ENCODE measurements around the gene ST3GAL5.

The ST3GAL5 gene

DNA sequence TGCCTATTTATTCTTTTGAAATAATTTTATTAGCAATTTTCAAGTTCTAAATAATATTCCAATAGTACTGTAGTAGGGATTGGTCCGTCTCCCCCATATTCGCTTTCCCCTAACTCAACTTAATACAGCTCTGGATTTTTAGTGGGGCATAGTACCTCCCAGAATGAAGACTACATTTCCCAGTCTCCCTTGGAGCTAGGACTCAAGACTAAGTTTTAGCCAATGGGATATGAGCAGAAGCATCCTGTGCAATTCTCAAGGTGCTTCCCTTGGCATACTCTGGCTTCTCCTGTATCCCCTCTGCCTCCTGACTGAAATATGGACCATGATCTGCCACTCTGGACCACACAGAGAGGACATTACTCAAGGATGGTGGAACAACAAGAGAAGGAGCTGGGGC is 24.1 kb downstream of the ST3GAL5 start:
- DNase-seq, result peak; percentile 49

DNA sequence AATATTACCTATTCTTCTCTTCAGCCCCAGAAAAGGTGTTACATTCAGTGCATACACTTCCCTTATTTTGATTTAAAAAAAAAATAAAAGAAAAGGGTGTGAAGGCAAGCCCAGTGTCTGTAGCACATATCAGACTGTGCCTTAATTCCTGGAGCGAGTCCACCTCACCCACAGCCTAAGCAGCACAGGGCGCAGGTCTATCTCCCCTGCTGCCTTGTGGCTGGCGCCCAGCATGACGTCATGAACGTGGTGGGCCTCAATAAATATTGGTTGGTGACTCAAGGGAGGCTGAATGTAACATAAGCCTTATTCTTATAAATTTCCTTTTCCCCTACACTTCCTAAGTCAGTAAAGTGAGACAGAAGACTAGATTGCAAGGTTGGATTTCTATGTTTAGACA is 26.4 kb downstream of the ST3GAL5 start:
- DNase-seq, result peak; percentile 61

DNA sequence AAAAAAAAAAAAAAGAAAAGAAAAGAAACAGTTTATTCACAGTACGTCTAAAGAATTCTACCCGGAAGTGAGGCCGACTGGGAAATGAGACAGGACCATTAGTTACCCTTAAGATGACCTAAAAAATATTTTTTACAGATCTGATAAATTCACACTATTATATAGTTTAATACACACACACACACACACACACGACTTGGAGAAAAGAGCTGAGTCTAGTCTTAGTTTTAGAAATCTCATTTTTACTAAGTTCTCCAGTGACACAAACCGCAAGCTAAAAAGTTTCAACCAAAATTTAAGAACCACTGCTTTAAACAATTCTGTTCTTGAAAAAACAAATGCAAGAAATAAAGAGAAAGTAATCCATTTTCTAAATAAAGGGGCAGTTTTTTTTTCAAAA is 27.1 kb downstream of the ST3GAL5 start:
- no peak for DNase-seq

DNA sequence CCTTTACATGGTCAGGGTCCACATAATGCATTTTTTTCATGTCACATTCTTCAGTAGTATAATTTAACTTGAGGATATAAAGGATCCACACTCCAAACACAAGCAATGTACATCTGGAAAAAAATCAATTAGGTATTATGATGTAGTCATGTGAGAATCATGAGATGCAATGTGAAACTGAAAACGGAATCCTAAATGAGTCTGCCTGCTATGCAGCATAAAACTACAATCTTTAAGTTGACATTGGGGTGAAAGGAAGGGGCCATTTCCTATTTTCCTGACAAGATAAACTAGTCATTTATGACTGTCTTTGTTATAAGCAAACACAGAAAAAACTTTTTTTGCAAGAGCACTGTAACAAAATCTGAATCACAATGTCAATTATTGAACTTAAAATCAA is 27.6 kb downstream of the ST3GAL5 start:
- DNase-seq, result no peak

DNA sequence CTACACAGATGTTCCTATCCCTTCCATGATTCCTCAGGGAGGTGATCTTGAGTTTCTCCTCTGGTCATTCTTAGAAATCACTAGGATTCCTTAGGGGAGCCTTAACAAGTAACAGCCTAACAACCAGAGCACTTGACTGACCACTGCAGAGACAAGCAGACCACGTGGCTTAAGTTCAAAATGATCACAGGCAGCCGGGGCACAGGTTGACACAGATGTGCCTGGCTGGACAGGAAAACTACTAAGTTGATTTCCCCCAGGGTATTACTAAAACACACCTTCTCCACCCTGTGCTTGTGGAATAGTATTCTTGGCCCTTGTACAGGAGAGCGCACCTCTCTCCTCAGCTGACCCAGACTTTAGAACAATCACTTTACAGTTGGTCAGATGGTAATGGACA is 29.9 kb downstream of the ST3GAL5 start:
- DNase-seq, result no peak

DNA sequence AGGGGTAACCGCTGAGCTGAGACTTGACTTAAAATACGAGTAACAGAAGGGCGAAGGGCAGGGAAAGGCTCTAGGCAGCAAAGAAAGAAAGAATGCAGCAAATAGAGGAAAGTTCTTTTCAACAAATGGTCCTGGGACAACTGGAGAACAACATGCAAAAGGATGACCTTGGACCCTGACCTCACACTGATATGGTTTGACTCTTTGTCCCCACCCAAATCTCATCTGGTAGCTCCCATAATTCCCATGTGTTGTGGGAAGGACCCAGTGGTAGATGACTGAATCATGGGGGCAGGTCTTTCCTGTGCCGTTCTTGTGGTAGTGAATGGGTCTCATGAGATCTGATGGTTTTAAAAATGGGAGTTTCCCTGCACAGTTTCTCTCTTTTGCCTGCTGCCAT is 33.9 kb downstream of the ST3GAL5 start:
- peak; percentile 52 for DNase-seq

DNA sequence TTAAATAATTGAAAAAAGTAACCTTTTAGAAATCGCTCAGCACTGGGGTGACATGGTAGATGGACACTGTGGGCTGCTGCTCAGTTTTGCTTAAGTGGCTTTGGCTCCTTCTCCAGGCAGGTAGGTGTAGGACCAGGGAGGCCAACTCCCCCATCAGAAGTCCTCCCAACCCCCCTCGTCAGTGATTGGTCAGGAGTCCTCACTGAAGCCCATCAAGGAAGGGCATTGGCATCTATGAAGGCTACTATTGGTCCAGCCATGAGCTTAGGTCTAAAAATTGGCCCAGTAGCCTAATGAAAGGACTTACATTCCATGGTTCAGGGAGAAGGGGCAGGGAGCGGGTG is 34.7 kb downstream of the ST3GAL5 start:
- peak; percentile 72 for DNase-seq

DNA sequence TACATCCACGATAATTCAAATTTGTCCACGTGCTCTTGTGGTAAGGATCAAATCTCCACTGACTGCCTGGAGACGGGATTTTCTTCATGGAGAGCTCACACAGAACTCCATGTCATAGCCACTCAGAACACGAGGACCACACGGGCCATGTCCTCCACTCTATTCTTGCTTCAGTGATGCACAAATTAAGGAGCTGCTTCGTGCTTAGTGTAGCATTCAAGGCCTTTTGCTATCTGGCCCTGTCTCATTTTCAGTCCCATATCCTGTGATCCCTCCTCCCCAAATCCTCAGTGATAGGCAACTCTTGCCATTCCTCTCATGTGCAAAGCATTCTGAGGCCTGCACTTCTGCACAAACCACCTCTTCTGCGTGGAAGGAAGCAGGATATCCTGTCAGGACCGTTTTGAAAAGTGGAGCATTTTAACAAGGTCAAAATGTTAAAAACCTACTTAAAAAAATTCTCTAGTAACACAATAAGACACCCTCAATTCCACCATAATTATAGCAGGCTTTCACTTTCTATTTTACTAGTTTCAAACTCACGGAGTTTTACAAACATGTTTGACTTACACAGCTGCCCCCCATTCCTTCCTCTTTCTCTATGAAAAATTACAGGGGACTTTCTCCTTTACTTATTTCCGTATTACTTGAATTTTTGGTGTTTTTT is 35.2 kb downstream of the ST3GAL5 start:
- peak; percentile 70 for DNase-seq

DNA sequence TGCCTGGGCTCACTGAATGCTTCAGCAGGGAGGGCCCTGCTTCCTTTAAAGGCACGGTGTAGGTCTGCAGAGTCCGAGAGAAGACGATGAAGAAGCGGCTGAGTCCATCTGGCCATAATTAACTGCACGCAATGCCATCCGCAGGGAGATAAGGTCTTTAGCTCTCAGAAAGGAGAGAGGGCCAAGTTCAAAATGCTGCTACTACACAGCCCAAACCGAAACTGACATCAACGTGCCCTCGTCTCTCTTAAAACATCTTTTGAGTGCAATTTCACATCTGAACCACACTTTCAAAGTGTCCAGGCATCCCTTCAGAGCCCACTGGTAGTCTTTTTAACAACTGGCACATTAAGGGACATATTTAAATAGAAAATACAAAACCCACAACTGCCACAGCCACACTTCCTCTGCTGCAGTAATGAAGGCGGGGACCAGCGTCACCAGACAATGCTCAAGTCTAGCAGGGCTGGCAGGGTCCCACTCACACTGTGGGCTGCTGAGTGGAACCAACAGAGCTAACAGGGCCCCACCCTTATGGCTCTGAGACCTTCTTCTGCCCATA is 35.8 kb downstream of the ST3GAL5 start:
- DNase-seq, result peak; percentile 81

DNA sequence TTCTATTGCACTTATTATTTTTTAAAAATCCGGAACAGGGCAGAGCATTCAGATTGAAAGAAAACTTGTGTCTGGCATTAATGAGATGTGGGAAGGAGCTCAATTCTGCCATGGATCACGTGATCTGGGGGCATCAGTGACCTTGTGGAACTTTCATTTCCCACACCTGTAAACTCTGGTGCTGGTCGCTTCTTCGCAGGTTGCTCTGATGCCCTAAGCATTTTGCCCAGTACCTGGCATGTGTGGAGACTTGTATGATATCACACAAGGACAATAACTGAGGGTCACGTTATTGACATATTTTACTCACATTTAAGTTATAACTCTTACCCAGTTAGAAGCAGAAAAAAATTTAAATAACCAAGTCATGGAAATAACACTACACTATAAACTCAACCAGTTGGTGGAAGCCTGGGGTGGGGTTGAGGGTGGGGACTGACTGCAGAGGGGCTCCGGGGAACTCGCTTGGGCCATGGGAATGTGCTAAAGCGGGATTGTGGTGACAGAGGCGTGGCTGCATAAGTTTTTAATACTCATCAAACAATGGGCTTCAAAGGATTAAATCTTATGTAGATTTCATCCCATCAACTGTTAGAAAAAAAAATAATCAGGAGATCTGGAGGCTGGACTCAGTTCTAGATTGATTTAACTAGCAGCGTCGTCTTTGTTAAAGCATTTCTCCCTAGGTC is 36.5 kb downstream of the ST3GAL5 start:
- DNase-seq, result peak; percentile 57

DNA sequence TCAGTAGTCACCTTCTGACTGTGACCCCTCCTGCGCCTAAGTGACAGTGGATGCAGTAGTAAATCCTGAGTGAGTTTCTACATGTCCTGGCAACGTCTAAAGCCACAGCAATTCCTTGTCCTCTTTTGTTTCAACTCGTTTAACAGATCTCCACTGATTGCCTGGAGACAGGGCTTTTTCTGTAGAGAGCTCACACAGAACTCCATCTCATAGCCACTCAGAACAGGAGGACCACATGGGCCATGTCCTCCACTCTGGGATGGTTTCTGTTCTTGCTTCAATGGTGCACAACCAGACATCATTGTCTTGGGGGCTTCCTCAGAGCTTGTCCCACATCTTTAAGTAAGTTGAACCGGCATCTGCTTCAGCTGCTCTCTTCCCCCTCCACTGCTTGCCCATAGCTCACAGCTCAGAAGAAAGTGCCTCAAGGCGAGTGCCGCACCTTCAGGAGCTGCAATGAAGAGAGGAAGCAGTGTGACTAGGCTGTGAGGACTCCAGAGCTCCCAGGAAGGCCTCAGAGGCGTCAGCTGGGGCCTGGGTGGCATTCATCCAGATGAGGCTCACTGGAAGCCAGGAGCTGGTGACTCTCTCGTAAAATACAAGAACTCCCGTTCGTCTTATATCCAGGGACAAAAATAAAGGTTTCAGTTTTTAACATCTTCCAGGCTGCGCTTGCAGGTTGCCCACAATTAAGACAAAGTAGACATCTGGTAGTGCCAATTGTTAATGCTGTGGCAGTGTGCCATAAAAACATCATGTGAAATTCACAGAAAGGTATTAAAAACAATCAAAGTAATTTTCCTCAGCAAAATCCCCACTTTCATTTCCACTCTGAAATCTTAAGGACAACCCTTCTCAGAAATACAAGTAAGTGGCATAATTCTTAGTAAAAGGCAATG is 37.3 kb downstream of the ST3GAL5 start:
- DNase-seq, result peak; percentile 75

DNA sequence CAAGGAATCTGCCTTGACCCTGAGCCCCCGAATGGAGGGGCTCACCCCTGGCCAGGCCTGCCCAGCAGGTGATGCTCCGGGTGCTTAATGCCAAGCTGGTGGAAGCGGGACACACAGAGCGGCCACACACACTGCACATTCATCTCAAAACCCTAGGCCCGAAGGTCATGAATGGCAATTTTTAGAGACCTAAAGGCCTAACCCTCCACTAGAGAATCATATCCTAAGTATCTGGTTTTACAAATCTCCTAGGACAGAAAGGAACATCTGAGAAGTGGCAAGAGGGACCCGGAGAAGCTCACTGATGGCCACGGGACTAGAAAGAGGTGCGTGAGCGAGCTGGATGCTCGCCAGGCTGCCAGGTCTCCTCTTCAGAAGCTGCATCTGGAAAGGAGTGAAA is 38.3 kb downstream of the ST3GAL5 start:
- peak; percentile 45 for DNase-seq

DNA sequence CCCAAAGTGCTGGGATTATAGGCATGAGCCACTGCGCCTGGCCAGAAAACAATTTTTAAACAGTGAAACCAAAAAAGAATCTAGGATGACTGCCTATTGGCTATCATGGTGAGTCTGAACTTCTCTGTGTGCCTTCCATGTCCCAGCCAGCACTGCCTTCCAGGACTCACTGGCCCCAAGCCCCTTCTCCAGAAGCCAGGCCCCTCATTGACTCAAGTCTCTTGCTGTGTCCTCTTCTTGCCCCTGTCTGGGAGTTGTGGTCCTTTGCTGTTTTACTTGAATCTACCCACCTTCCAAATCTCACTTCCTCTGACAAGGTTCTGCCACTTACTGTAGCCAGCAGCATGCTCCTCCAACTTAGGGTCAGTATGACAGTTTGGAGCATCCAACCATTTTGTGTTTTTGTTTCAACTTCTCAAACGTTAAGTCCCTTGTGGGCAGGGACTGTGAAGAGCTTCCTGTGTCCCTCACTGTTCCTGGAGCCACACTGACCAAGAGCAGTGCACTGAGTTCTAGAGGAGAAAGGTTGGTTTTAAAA is 41.7 kb downstream of the ST3GAL5 start:
- DNase-seq, result peak; percentile 51

DNA sequence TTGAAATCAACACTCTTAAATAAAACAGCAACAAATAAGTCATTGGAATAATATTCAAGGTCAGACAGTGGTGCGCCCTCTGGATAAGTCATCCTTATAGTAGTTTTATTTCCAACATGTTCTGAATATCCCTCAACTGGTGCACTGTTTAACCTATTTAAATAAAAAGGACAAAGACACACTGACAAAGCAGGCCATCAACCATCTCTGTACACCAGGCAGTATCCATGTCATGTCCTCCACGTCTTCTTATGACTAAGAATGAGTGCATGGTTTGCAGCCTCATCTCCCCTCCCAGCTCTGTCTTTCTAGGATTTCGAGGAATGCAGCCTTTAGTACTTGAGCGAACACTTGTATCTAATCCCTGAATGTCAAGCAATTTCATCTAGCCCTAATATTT is 42.4 kb downstream of the ST3GAL5 start:
- no peak for DNase-seq

DNA sequence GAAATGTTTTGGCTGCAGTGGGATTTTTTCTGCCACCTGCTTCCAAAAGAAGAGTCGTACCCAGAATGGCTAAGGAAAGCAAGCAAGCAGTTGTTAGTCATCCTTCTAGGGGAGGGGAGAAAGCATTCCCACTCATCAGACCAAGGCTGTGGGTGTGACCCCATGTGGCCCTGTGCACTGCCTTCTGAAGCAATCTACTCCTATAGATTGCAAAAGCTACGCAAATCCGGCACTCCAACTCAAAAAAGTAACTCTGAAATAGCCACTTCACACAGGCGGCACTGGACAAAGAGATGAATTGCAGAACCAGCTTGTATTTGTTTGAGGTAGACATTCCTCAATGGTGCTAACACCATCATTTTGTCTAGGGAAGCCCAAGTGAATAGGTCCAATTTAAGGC is 44.3 kb downstream of the ST3GAL5 start:
- DNase-seq, result peak; percentile 37

DNA sequence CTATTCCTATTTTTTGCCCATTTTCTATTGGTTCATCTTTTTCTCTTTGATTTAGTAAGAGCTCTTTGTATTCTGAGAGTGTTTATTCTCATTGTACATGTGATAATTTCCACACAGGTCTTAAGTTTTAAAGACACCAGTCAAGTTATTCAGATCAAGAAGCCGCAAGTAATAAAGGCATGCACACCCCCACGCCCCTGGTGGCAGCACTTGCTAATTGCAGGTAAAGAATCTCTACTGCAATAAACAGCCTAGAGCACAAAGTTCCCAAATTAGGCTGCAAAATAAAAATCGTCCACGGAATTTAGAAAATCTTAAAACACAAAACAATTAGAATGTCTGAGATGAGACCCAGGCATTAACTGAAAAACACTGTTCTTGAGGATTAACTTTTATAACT is 45.2 kb downstream of the ST3GAL5 start:
- DNase-seq, result peak; percentile 72

DNA sequence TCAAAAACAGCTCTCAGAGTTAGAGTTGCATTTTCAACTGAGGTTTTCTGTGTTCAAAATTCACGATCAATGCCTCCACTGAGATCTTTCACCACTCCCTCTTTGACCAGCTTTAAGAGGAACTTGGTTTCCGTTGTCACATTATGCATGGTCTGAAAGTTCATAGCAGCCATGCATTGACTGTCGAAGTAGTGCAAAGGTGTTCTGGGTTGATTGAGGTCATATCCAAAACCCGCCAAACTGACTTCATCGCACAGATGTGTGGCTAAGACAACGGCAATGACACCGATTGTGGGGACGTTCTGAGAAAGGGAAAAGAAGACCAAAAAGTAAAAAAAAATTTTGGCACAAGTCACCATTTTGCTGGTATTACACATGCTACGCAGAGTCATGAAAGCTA is 48.7 kb downstream of the ST3GAL5 start:
- peak; percentile 54 for DNase-seq

DNA sequence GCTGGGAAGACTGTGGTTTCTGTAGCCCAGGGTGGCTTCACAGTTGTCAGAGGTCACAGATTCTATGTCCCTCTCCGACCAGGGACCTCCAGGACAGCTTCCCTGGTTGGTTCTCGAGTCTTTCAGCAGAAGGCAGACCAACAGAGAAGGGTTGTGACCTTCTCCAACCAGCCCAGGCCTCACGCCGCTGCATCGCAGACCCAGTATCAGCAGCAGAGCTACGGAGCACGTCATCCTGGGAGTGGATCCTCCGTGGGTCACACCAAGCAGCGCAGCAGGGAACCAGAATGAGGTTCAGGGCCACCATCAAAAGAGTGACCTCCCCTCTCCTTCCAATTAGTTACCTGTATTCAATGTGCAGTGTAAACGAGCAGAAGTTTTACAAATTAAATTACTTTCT is 49.3 kb downstream of the ST3GAL5 start:
- DNase-seq, result peak; percentile 53

DNA sequence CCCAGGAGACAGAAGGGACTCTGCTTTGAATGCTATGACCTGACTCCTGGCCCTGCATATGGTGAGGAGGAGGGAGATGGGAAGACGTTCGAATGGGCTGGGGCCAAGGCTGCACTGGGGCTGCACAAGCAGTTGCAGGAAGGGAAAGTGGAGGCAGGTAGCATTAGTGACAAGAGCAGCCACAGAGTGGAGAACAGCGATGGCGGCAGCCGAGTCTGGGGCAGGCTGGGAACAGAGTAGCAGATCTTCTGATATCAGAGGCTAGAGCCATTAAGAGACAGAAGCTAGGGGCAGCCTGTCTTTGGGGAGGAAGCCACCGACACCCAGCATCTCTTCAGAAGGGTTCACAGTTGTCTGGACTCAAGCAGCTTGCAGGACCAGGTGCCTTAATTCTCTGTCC is 50.1 kb downstream of the ST3GAL5 start:
- peak; percentile 49 for DNase-seq

DNA sequence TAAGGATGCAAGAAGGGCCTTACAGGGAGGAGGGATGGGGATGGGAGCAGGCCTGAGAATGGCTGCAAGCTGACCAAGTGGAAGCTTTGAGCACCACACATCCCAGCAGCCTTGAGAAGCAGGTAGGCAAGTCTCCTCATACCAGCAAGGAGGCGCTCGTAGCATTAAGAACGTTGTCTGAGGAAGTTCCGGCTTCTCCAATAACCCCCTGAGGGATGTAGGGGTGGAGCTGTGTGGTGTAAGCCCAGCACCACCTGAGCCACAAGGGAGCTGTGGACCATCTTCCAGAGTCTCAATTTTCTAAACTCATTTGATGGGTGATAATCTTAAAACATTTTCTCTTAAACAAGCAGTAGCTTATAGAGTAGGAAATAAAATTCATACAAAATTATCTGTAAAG is 50.6 kb downstream of the ST3GAL5 start:
- DNase-seq, result no peak

DNA sequence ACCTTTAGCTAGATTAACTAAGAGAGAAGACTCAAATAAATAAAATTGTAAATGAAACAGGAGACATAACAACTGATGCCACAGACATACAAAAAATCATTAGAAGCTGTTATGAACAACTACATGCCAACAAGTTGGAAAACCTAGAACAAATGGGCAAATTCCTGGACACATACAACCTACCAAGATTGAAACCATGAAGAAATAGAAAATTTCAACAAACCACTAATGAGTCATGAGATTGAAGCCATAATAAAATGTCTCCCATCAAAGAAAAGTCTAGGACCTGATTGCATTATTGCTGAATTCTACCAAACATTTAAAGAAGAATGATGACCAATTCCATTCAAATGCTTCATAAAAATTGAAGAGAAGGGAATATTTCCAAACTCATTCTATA is 54.3 kb downstream of the ST3GAL5 start:
- DNase-seq, result no peak

DNA sequence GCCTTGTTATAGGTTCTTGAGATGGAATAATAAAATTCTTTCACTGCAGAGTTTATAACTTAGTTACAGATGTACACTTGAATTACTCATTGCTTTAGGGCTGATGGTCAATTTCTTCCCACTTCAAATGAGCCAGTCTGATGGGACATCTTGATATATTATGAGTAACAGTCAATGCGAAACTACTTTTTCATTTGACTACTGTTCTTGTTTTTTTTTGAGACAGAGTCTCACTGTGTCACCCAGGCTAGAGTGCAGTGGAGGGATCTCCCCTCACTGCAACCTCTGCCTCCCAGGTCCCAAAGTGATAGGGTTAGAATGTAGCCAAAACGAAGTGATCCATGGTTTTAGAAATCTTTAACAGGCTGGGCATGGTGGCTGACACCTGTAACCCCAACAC is 57.1 kb downstream of the ST3GAL5 start:
- DNase-seq, result peak; percentile 49

DNA sequence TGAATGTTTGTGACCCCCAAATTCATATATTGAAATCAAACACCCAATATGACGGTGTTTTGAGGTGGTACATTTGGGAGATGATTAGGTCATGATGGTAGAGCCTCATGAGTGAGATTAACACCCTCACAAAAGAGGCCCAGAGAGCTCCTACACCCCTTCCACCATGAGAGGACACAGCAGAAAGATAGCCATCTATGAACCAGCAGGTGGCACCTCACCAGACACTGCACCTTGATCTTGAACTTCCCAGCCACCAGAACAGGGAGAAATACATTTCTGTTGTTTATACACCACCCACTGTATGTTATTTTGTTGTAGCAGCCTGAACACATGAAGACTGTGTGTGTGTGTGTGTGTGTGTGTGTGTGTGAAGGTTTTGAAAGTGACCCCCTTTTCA is 58.1 kb downstream of the ST3GAL5 start:
- DNase-seq, result peak; percentile 45

All from activated CD8-positive, alpha-beta memory T cell treated with anti-CD3 and anti-CD28 coated beads for 24 hours (primary cell).